OCI-LY7 (cell line): Measurements from ENCODE around the gene BMP8B. TPM values are rescaled to one million over a fixed set of nuclear protein-coding genes. Genes with fewer than 3 reads are reported as not detected.

ENCODE experiments used
- Bru-seq: library from RNA; stranded (reverse); fragments of 400-500 nt; gene quantifications from one replicate; lab custom pipeline; 2021; lab: Mats Ljungman, UMichigan
- BruChase-seq, 2 experiments: library from RNA; stranded (reverse); fragments of 400-500 nt; gene quantifications; one replicate each; lab custom pipeline; 2021; lab: Mats Ljungman, UMichigan
- BruUV-seq: library from RNA; stranded (reverse); fragments of 400-500 nt; replicated peaks from 2 replicates; lab custom pipeline; 2021; lab: Mats Ljungman, UMichigan
- CTCF ChIA-PET: fragments of 300-600 bp; sonication (Branson Sonifier 250); formaldehyde crosslinking; loops from one replicate; lab custom pipeline; 2022; ENCODE audit warnings: antibody characterized with exemption; ENCODE audit not compliant: unreplicated experiment; lab: Charles Lee
- POLR2A ChIA-PET: fragments of 300-600 bp; sonication (Branson Sonifier 250); formaldehyde crosslinking; loops from one replicate; lab custom pipeline; 2022; ENCODE audit warnings: antibody characterized with exemption; lab: Charles Lee
- DNase-seq: peaks from one replicate; pipeline ENCODE4 v3.0.0-alpha.2; 2015; ENCODE audit warnings: low spot score
- H2AFZ ChIP-seq: fragments of 200-600 bp; sonication (generic), shearing (Covaris generic); 2 replicates; pipeline ENCODE4 v1.6.1; 2014; ENCODE audit warnings: mild to moderate bottlenecking, antibody characterized with exemption, low read length, moderate library complexity
- H3K27ac ChIP-seq: fragments of 200-600 bp; sonication (generic); 2 replicates; pipeline ENCODE4 v1.5.1; 2014; ENCODE audit warnings: mixed run types, low read depth, mild to moderate bottlenecking, moderate library complexity, low read length, inconsistent platforms; ENCODE audit not compliant: poor library complexity, severe bottlenecking
- H3K36me3 ChIP-seq: fragments of 200-600 bp; sonication (generic); 2 replicates; pipeline ENCODE4 v1.6.1; 2014; ENCODE audit warnings: mild to moderate bottlenecking, antibody characterized with exemption, low read length, moderate library complexity, mixed read lengths; ENCODE audit not compliant: insufficient read depth
- H3K4me1 ChIP-seq: fragments of 200-600 bp; sonication (generic); 2 replicates; pipeline ENCODE4 v1.5.1; 2014; ENCODE audit warnings: mild to moderate bottlenecking, low read length; ENCODE audit not compliant: insufficient read depth, poor library complexity, severe bottlenecking
- H3K4me2 ChIP-seq: fragments of 200-600 bp; sonication (generic); 2 replicates; pipeline ENCODE4 v1.6.1; 2014; ENCODE audit warnings: mild to moderate bottlenecking, low read length
- H3K4me3 ChIP-seq: fragments of 200-600 bp; sonication (generic); 2 replicates; pipeline ENCODE4 v1.5.1; 2014; ENCODE audit warnings: mild to moderate bottlenecking, low read depth, low read length; ENCODE audit not compliant: poor library complexity, severe bottlenecking
- H3K79me2 ChIP-seq: fragments of 200-600 bp; sonication (generic); 2 replicates; pipeline ENCODE4 v1.6.1; 2016; ENCODE audit warnings: low read depth, mild to moderate bottlenecking, low read length, moderate library complexity, mixed read lengths; ENCODE audit not compliant: insufficient read depth
- H3K9me2 ChIP-seq: fragments of 200-600 bp; sonication (generic); 2 replicates; pipeline ENCODE4 v1.6.1; 2016; ENCODE audit warnings: mild to moderate bottlenecking, low read length, mixed read lengths; ENCODE audit not compliant: insufficient read depth
- H3K9me3 ChIP-seq: fragments of 200-600 bp; sonication (generic); 2 replicates; pipeline ENCODE4 v1.6.1; 2014; ENCODE audit warnings: mild to moderate bottlenecking, mixed run types, low read length, mixed read lengths
- H4K20me1 ChIP-seq: fragments of 200-600 bp; sonication (generic); 2 replicates; pipeline ENCODE4 v1.6.1; 2014; ENCODE audit warnings: mild to moderate bottlenecking, antibody characterized with exemption, low read length, moderate library complexity, mixed read lengths; ENCODE audit not compliant: insufficient read depth
- CTCF ChIP-seq: fragments of 200-600 bp; sonication (generic); conservative IDR thresholded peaks from 2 replicates; pipeline ENCODE4 v1.5.1; 2014; ENCODE audit warnings: mild to moderate bottlenecking, antibody characterized with exemption, low read length, moderate library complexity, mixed read lengths
- EZH2phosphoT487 ChIP-seq: fragments of 200-600 bp; sonication (generic); IDR thresholded peaks from 2 replicates; pipeline ENCODE4 v1.6.1; 2018; ENCODE audit warnings: low read depth, borderline replicate concordance, mild to moderate bottlenecking, mixed run types, antibody characterized with exemption, low read length, moderate library complexity, mixed read lengths
- intact Hi-C: fragments of 100-400 bp; cut with micrococcal nuclease; formaldehyde crosslinking; loops from one replicate; pipeline ENCODE4 v1.10.0; 2022; ENCODE audit not compliant: unreplicated experiment
- long read RNA-seq: library from polyadenylated mRNA; stranded (forward); transcript quantifications from one replicate; pipeline ENCODE4 v2.0.0, GENCODE V29; 2022
- total RNA-seq, 2 experiments: library from RNA; depleted of rRNA in 1 of 2; stranded (reverse); fragments of >200 nt in 1 of 2; shearing (Covaris generic) in 1 of 2; gene quantifications; 2 replicates each; pipeline ENCODE4 v1.2.3, GENCODE V29; 2014 to 2022

BMP8B gene
- total RNA-seq (2014; rRNA removed; shearing (Covaris generic)) (0.05 TPM in 1 of 2 replicates, not detected in the other), total RNA-seq (2022) (0.24 and 0.34 TPM in 2 replicates), Bru-seq, nascent RNA (percentile 18 among the genes with signal in this experiment), BruChase-seq, experiment 1, labeled RNA remaining after a 6-hour chase (percentile 20 among the genes with signal in this experiment), BruChase-seq, experiment 2, labeled RNA remaining after a 2-hour chase (percentile 24 among the genes with signal in this experiment)
- long read RNA-seq, full-length matches to known transcripts, result 1 of 1 reads
- long read RNA-seq, partial matches to known transcripts, result 0 of 1 reads
- long read RNA-seq, other reads (novel, unspliced or antisense), result 0 of 1 reads

- intact Hi-C loops, result no loop called here
- no peaks in the 10 kb centered on the region for H3K79me2 ChIP-seq
- H3K4me3 ChIP-seq, result peak within 1 kb of the TSS; percentile 68
- H3K4me2 ChIP-seq, result peak within 1 kb of the TSS; percentile 76
- peaks cover 6% of the 10 kb centered on the region for H3K4me1 ChIP-seq
- DNase-seq, result peak; percentile 46
- ChIA-PET POLR2A (no interaction called here), CTCF (no interaction called here)
- no peaks in the 10 kb centered on the region for H3K9me2 ChIP-seq
- no TSS peak for BruUV-seq
- no peaks in the 10 kb centered on the region for H3K36me3 ChIP-seq
- no peak within 1 kb of the TSS for H3K27ac ChIP-seq
- H3K9me3 ChIP-seq, result no peaks in the 10 kb centered on the region
- H2AFZ ChIP-seq, result peak within 1 kb of the TSS; percentile 82
- H4K20me1 ChIP-seq, result no peaks in the 10 kb centered on the region
- TF ChIP-seq EZH2phosphoT487 (no peak), CTCF (no peak)
Observed at GRCh38 chr1:39788758-39789570, at the start of gene BMP8B. TSS of gene BMP8B (minus strand) at chr1:39788865. CDS start at chr1:39788485, 380 bp downstream.

GRCh38 chr1:39836595-39837110, 48.0 kb upstream of the BMP8B start:
- H3K27ac ChIP-seq, result no peak overlapping the region
- no peak overlapping the region for H2AFZ ChIP-seq
- no TSS peak for BruUV-seq
- POLR2A ChIA-PET, result interaction anchor here (0.6 to 1.3 kb wide), 2 partner anchors 11 to 34 kb away, joined by 3 to 4 read pairs; no protein-coding TSS in a partner anchor
- H3K9me2 ChIP-seq, result no peaks in the 10 kb centered on the region
- no peak overlapping the region for H3K4me2 ChIP-seq
- no peak for TF ChIP-seq EZH2phosphoT487
- TF ChIP-seq CTCF, result no peak
- H3K36me3 ChIP-seq, result peaks cover 44% of the 10 kb centered on the region
- H4K20me1 ChIP-seq, result no peaks in the 10 kb centered on the region
- CTCF ChIA-PET, result no interaction called here
- no peaks in the 10 kb centered on the region for H3K9me3 ChIP-seq
- H3K4me3 ChIP-seq, result no peak overlapping the region
- no peaks in the 10 kb centered on the region for H3K79me2 ChIP-seq
- intact Hi-C loops, result no loop called here
- DNase-seq, result no peak
- no peaks in the 10 kb centered on the region for H3K4me1 ChIP-seq
